Measurements from ENCODE around the gene ITPR1.
A peak's percentile ranks its signal among the peaks of the same experiment; 100 is the strongest.

The ITPR1 gene

GRCh38 chr3:4467522-4467867, 25.7 kb upstream of the ITPR1 start:
- no peaks in the 10 kb centered on the region for H3K9me3 Mint-ChIP-seq
- ATAC-seq (replicated peaks) (no peak), DNase-seq (no peak)
- H3K27ac Mint-ChIP-seq: peak overlapping the region; percentile 98
- peak overlapping the region; percentile 93 to 94 for H3K4me3 Mint-ChIP-seq
- H3K27me3 Mint-ChIP-seq: no peaks in the 10 kb centered on the region
- peaks cover 21 to 36% of the 10 kb centered on the region in 2 donors for H3K4me1 Mint-ChIP-seq
- peaks cover 4 to 7% of the 10 kb centered on the region in 2 donors for H3K36me3 Mint-ChIP-seq

GRCh38 chr3:4471907-4472306, 21.2 kb upstream of the ITPR1 start:
- ATAC-seq (replicated peaks) (no peak), DNase-seq (no peak)
- H3K27me3 Mint-ChIP-seq: no peaks in the 10 kb centered on the region
- H3K36me3 Mint-ChIP-seq: peaks cover 5 to 7% of the 10 kb centered on the region in 2 donors
- H3K4me1 Mint-ChIP-seq: peaks cover 23 to 43% of the 10 kb centered on the region in 2 donors
- peaks cover 6% of the 10 kb centered on the region in 2 donors for H3K9me3 Mint-ChIP-seq
- H3K27ac Mint-ChIP-seq: no peak overlapping the region
- no peak overlapping the region for H3K4me3 Mint-ChIP-seq

- ATAC-seq (replicated peaks) (no peak), DNase-seq (no peak)
- H3K4me1 Mint-ChIP-seq: peaks cover 20 to 42% of the 10 kb centered on the region in 2 donors
- H3K27ac Mint-ChIP-seq: peak overlapping the region; percentile 25
- peaks cover 5 to 7% of the 10 kb centered on the region in 2 donors for H3K36me3 Mint-ChIP-seq
- H3K9me3 Mint-ChIP-seq: peaks cover 6% of the 10 kb centered on the region in 2 donors
- no peak overlapping the region for H3K4me3 Mint-ChIP-seq
- H3K27me3 Mint-ChIP-seq: no peaks in the 10 kb centered on the region
Observed at GRCh38 chr3:4472312-4472711, 20.8 kb upstream of the ITPR1 start.

GRCh38 chr3:4472766-4473165, 20.4 kb upstream of the ITPR1 start:
- ATAC-seq (replicated peaks): no peak
- no peak for DNase-seq
- peak overlapping the region; percentile 42 for H3K27ac Mint-ChIP-seq

GRCh38 chr3:4474683-4475490, 18.3 kb upstream of the ITPR1 start:
- ATAC-seq (replicated peaks) (peak; percentile 94 to 95), DNase-seq (peak; percentile 70)
- Mint-ChIP-seq H3K36me3 (peaks cover 5 to 7% of the 10 kb centered on the region in 2 donors), H3K27me3 (no peaks in the 10 kb centered on the region), H3K4me3 (peak overlapping the region; percentile 66 to 74), H3K27ac (peak overlapping the region; percentile 92), H3K4me1 (peaks cover 24 to 48% of the 10 kb centered on the region in 2 donors), H3K9me3 (peaks cover 6% of the 10 kb centered on the region in 2 donors)

More at GRCh38 chr3:4472766-4473165, 20.4 kb upstream of the ITPR1 start:
- H3K4me3 Mint-ChIP-seq: no peak overlapping the region
- H3K4me1 Mint-ChIP-seq: peaks cover 19 to 42% of the 10 kb centered on the region in 2 donors
- H3K9me3 Mint-ChIP-seq: peaks cover 6% of the 10 kb centered on the region in 2 donors
- peaks cover 5 to 7% of the 10 kb centered on the region in 2 donors for H3K36me3 Mint-ChIP-seq
- H3K27me3 Mint-ChIP-seq: no peaks in the 10 kb centered on the region

GRCh38 chr3:4475804-4476203, 17.3 kb upstream of the ITPR1 start:
- Mint-ChIP-seq H3K36me3 (peaks cover 5 to 7% of the 10 kb centered on the region in 2 donors), H3K4me1 (peaks cover 23 to 48% of the 10 kb centered on the region in 2 donors), H3K4me3 (no peak overlapping the region), H3K27ac (no peak overlapping the region), H3K9me3 (peaks cover 6% of the 10 kb centered on the region in 2 donors), H3K27me3 (no peaks in the 10 kb centered on the region)
- DNase-seq (no peak), ATAC-seq (replicated peaks) (no peak)

- Mint-ChIP-seq H3K36me3 (peaks cover 5 to 7% of the 10 kb centered on the region in 2 donors), H3K4me1 (peaks cover 23 to 43% of the 10 kb centered on the region in 2 donors), H3K27me3 (no peaks in the 10 kb centered on the region), H3K27ac (no peak overlapping the region), H3K4me3 (no peak overlapping the region), H3K9me3 (peaks cover 6% of the 10 kb centered on the region in 2 donors)
- no peak for ATAC-seq (replicated peaks)
- no peak for DNase-seq
Observed at GRCh38 chr3:4476496-4476895, 16.7 kb upstream of the ITPR1 start.

GRCh38 chr3:4478261-4478660, 14.9 kb upstream of the ITPR1 start:
- H3K4me1 Mint-ChIP-seq: peaks cover 13 to 26% of the 10 kb centered on the region in 2 donors
- H3K27ac Mint-ChIP-seq: no peak overlapping the region
- no peak for ATAC-seq (replicated peaks)
- H3K4me3 Mint-ChIP-seq: no peak overlapping the region
- DNase-seq: no peak
- H3K9me3 Mint-ChIP-seq: peaks cover 3 to 6% of the 10 kb centered on the region in 2 donors
- H3K27me3 Mint-ChIP-seq: no peaks in the 10 kb centered on the region
- peaks cover 3 to 5% of the 10 kb centered on the region in 2 donors for H3K36me3 Mint-ChIP-seq

GRCh38 chr3:4491855-4492207, 1.3 kb upstream of the ITPR1 start:
- Mint-ChIP-seq H3K4me3 (peak overlapping the region; percentile 93 to 94), H3K36me3 (peaks cover 30 to 31% of the 10 kb centered on the region in 2 donors), H3K27ac (no peak overlapping the region), H3K27me3 (peaks cover 0 to 6% of the 10 kb centered on the region in 2 donors), H3K9me3 (no peaks in the 10 kb centered on the region), H3K4me1 (peaks cover 24 to 45% of the 10 kb centered on the region in 2 donors)
- DNase-seq: no peak
- ATAC-seq (replicated peaks): no peak

- DNase-seq (no peak), ATAC-seq (replicated peaks) (peak; percentile 30 to 43)
- peak overlapping the region; percentile 97 for H3K27ac Mint-ChIP-seq
- peaks cover 0 to 6% of the 10 kb centered on the region in 2 donors for H3K27me3 Mint-ChIP-seq
- peak overlapping the region; percentile 93 to 94 for H3K4me3 Mint-ChIP-seq
- no peaks in the 10 kb centered on the region for H3K9me3 Mint-ChIP-seq
- peaks cover 30 to 36% of the 10 kb centered on the region in 2 donors for H3K36me3 Mint-ChIP-seq
- peaks cover 24 to 50% of the 10 kb centered on the region in 2 donors for H3K4me1 Mint-ChIP-seq
Observed at GRCh38 chr3:4492208-4493013, 737 bp upstream of the ITPR1 start.

- H3K4me1 Mint-ChIP-seq: peaks cover 31 to 61% of the 10 kb centered on the region in 2 donors
- H3K27ac Mint-ChIP-seq: peak overlapping the region; percentile 97
- peaks cover 0 to 6% of the 10 kb centered on the region in 2 donors for H3K27me3 Mint-ChIP-seq
- H3K9me3 Mint-ChIP-seq: no peaks in the 10 kb centered on the region
- ATAC-seq (replicated peaks): no peak
- DNase-seq: no peak
- peak overlapping the region; percentile 93 to 94 for H3K4me3 Mint-ChIP-seq
- H3K36me3 Mint-ChIP-seq: peaks cover 38 to 46% of the 10 kb centered on the region in 2 donors
Observed at GRCh38 chr3:4493941-4494894, 1.1 kb downstream of the ITPR1 start.

- peak overlapping the region; percentile 93 to 94 for H3K4me3 Mint-ChIP-seq
- H3K27ac Mint-ChIP-seq: peak overlapping the region; percentile 97
- no peaks in the 10 kb centered on the region for H3K9me3 Mint-ChIP-seq
- peaks cover 0 to 6% of the 10 kb centered on the region in 2 donors for H3K27me3 Mint-ChIP-seq
- peaks cover 42 to 51% of the 10 kb centered on the region in 2 donors for H3K36me3 Mint-ChIP-seq
- DNase-seq (no peak), ATAC-seq (replicated peaks) (peak; percentile 11 to 14)
- peaks cover 35 to 66% of the 10 kb centered on the region in 2 donors for H3K4me1 Mint-ChIP-seq
Observed at GRCh38 chr3:4494895-4495264, 1.7 kb downstream of the ITPR1 start.

GRCh38 chr3:4495294-4496086, 2.3 kb downstream of the ITPR1 start:
- ATAC-seq (replicated peaks) (no peak), DNase-seq (no peak)
- no peaks in the 10 kb centered on the region for H3K9me3 Mint-ChIP-seq
- H3K27ac Mint-ChIP-seq: peak overlapping the region; percentile 62
- peaks cover 0 to 6% of the 10 kb centered on the region in 2 donors for H3K27me3 Mint-ChIP-seq
- peak overlapping the region; percentile 93 to 94 for H3K4me3 Mint-ChIP-seq
- peaks cover 47 to 56% of the 10 kb centered on the region in 2 donors for H3K36me3 Mint-ChIP-seq
- peaks cover 40 to 71% of the 10 kb centered on the region in 2 donors for H3K4me1 Mint-ChIP-seq
